ENCODE measurements around the gene ACRBP. TPM values are rescaled to one million over a fixed set of nuclear protein-coding genes. Genes with fewer than 3 reads are reported as not detected.

ACRBP gene
- total and polyA plus RNA-seq, 7 experiments from 2014 or later = 0.27 to 23.0 (median 5.1) TPM

DNA sequence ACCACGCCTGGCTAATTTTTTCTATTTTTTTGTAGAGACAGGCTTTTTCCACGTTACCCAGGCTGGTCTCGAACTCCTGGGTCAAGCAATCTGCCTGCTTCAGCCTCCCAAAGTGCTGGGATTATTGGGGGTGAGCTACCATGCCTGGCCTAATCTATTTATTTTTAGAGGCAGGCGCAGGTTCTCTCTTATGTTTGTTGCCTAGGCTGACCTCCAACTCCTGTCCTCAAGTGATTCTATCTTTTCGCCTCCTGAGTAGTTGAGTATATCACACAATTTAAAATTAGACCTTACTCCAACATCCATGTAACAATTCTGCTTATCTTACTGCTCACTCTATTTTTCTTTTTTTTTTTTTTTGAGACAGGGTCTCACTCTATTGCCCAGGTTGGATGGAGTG is 6.8 kb upstream of the ACRBP start:
- no peaks in the 10 kb centered on the region for H3K9me3 Mint-ChIP-seq
- Histone ChIP-seq H3K27me3 (ENCODE audit: control insufficient read depth in 2 of 2, insufficient read depth in 2 of 2, low read length in 2 of 2) (no peaks in the 10 kb centered on the region), H3K4me3 (ENCODE audit: low read length) (no peak overlapping the region), H3K36me3 (ENCODE audit: control insufficient read depth in 2 of 3, insufficient read depth in 3 of 3, low read length in 3 of 3) (peaks cover 8 to 71% (median 29%) of the 10 kb centered on the region in 3 experiments), H3K9me3 (ENCODE audit: control insufficient read depth in 2 of 3, low read length in 3 of 3) (no peaks in the 10 kb centered on the region), H3K27ac (ENCODE audit: low read depth, low read length) (no peak overlapping the region), H3K4me1 (ENCODE audit: control insufficient read depth in 2 of 2, insufficient read depth in 2 of 2, low read length in 2 of 2) (no peaks in the 10 kb centered on the region)
- peaks cover 5 to 29% (median 16%) of the 10 kb centered on the region in 7 donors for H3K4me1 Mint-ChIP-seq
- ATAC-seq = no peak
- ChIA-PET CTCF (no interaction called here), POLR2A (interaction anchor here (1.0 kb wide), 1 partner anchor 40 kb away, joined by 3 read pairs; no protein-coding TSS in a partner anchor)
- no peaks in the 10 kb centered on the region for H3K27me3 Mint-ChIP-seq
- H3K36me3 Mint-ChIP-seq = peaks cover 4 to 46% (median 27%) of the 10 kb centered on the region in 5 donors
- H3K4me3 Mint-ChIP-seq = no peak overlapping the region
- DNase-seq = no peak
- H3K27ac Mint-ChIP-seq = peak overlapping the region in 2 of 9 donors; percentile 17 to 26
- intact Hi-C loops (cut with micrococcal nuclease) = no loop called here

DNA sequence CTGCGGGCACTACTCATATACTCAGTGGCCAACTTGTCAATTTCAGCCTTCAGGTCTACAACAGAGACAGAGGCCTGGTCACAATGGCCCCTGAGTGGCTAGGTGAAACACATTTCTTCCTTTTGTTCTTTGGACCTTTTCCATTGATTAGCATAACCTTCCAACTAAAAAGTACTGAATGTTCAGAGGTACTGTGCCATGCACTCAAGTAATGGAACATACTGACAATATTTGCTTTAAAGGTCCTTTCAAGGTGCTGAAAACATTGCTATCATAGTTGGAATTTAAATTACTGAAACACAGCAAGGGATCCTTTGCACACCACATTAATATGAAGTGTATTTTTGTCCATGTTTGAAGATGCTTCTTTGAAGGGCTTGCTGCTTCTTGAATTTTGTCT is 6.1 kb upstream of the ACRBP start:
- ChIA-PET CTCF (no interaction called here), POLR2A (interaction anchor here (0.7 kb wide), 1 partner anchor 23 kb away, joined by 3 read pairs; no protein-coding TSS in a partner anchor)
- ATAC-seq (no peak), DNase-seq (no peak)
- no peak overlapping the region for H3K27ac Mint-ChIP-seq
- no peak overlapping the region for H3K27ac ChIP-seq (ENCODE audit: low read depth, low read length)
- H3K36me3 ChIP-seq (ENCODE audit: control insufficient read depth in 2 of 3, insufficient read depth in 3 of 3, low read length in 3 of 3) = peaks cover 8 to 69% (median 29%) of the 10 kb centered on the region in 3 experiments
- no peaks in the 10 kb centered on the region for H3K4me1 ChIP-seq (ENCODE audit: control insufficient read depth in 2 of 2, insufficient read depth in 2 of 2, low read length in 2 of 2)
- no peaks in the 10 kb centered on the region for H3K9me3 ChIP-seq (ENCODE audit: control insufficient read depth in 2 of 3, low read length in 3 of 3)
- H3K27me3 Mint-ChIP-seq = no peaks in the 10 kb centered on the region
- H3K27me3 ChIP-seq (ENCODE audit: control insufficient read depth in 2 of 2, insufficient read depth in 2 of 2, low read length in 2 of 2) = no peaks in the 10 kb centered on the region
- peaks cover 4 to 41% (median 24%) of the 10 kb centered on the region in 5 donors for H3K36me3 Mint-ChIP-seq
- intact Hi-C loops (cut with micrococcal nuclease) = no loop called here
- peaks cover 2 to 23% (median 9%) of the 10 kb centered on the region in 7 donors for H3K4me1 Mint-ChIP-seq
- no peaks in the 10 kb centered on the region for H3K9me3 Mint-ChIP-seq
- no peak overlapping the region for H3K4me3 ChIP-seq (ENCODE audit: low read length)
- H3K4me3 Mint-ChIP-seq = no peak overlapping the region

DNA sequence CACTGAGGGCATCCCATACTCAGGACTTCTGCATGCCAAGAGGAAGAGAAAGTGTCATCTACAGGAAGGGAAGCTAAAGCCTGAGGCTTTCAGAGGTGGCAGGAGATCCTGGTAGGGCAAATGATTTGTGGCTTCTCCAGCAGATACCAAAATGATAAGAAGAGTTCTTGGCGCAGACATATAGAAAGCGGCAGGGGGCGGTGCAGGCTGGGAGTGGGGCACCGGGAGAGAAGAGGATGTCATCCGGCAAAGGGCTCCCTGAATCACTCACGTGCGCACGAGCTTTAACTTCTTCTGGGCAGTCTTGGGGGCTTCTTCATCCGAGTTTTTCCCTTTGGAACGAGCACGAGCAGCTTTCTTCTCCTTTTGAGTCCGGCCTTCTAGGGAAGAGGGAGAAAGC is 5.2 kb upstream of the ACRBP start:
- no peaks in the 10 kb centered on the region for H3K9me3 Mint-ChIP-seq
- Histone ChIP-seq H3K36me3 (ENCODE audit: control insufficient read depth in 2 of 3, insufficient read depth in 3 of 3, low read length in 3 of 3) (peaks cover 8 to 66% (median 32%) of the 10 kb centered on the region in 3 experiments), H3K27me3 (ENCODE audit: control insufficient read depth in 2 of 2, insufficient read depth in 2 of 2, low read length in 2 of 2) (no peaks in the 10 kb centered on the region), H3K9me3 (ENCODE audit: control insufficient read depth in 2 of 3, low read length in 3 of 3) (no peaks in the 10 kb centered on the region), H3K4me3 (ENCODE audit: low read length) (no peak overlapping the region), H3K4me1 (ENCODE audit: control insufficient read depth in 2 of 2, insufficient read depth in 2 of 2, low read length in 2 of 2) (no peaks in the 10 kb centered on the region), H3K27ac (ENCODE audit: low read depth, low read length) (no peak overlapping the region)
- peaks cover 4 to 41% (median 28%) of the 10 kb centered on the region in 5 donors for H3K36me3 Mint-ChIP-seq
- ATAC-seq = no peak
- ChIA-PET CTCF (no interaction called here), POLR2A (interaction anchor here (0.6 to 0.7 kb wide), 2 partner anchors 9 to 22 kb away, joined by 3 read pairs; no protein-coding TSS in a partner anchor)
- peaks cover 2 to 19% (median 9%) of the 10 kb centered on the region in 7 donors for H3K4me1 Mint-ChIP-seq
- intact Hi-C loops (cut with micrococcal nuclease) = no loop called here
- no peak overlapping the region for H3K4me3 Mint-ChIP-seq
- peak overlapping the region in 3 of 9 donors; percentile 23 to 54 (median 41) for H3K27ac Mint-ChIP-seq
- H3K27me3 Mint-ChIP-seq = no peaks in the 10 kb centered on the region
- no peak for DNase-seq

DNA sequence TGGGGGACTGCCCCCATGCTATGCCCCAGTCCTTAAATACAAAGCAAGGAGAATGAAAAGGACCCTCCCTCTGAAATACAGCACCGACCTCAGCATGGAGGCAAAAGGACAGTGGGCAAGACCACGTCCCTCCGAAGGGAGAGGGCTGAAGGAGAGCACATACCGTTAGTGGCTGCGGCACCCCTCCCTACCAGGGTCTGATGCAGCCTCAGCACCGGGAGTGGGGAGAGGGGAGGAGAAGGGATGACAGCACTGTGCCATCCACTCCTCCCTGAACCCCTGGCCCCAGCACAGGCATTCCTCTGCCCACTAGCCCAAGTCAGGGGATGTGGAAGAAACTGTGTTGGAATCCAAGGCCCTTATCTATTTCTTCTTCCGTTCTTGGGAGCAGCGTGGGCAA is 3.6 kb upstream of the ACRBP start:
- CTCF ChIA-PET = no interaction called here

DNA sequence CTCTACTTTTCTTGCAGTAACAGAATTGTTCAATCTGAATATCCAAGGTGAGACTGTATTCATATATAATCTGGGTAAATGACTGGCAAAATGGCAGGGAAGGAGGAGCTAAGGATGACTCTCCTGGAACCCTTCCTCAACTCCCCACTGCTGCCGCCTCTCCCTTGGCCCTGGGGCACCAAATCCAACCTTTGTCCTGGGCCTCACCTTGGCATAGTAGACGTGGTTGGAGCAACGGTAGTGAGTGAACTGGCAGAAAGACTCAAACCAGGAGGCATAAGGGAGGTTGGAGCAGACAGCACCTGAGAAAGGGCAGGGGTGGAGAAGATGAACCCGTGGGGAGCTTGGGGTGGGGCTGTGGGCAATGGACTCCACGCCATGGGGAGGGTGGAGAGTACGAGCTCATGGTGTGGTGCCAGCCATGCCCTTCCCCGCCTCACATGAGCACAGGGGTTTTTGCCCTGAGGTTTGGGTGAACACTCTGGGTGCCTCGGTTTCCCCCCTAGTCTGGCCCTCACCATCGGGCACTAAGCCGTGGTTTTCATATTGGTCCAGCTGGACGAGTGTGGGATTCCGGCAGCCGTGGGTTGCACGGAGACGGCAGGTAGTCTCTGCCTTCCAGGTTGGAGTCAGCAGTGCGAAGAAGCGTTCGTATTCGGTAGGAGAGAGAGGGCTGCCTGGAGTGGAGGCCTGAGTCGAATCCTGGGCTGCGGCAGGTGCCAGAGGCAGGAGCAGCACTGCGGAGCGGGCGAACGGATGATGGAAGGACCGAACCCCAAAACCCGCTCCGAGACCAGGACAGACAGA is 753 bp downstream of the ACRBP start:
- H3K36me3 Mint-ChIP-seq = peaks cover 9 to 48% (median 30%) of the 10 kb centered on the region in 5 donors
- peak overlapping the region in 6 of 9 donors; percentile 4 to 89 (median 48) for H3K27ac Mint-ChIP-seq
- Histone ChIP-seq H3K27me3 (ENCODE audit: control insufficient read depth in 2 of 2, insufficient read depth in 2 of 2, low read length in 2 of 2) (no peaks in the 10 kb centered on the region), H3K36me3 (ENCODE audit: control insufficient read depth in 2 of 3, insufficient read depth in 3 of 3, low read length in 3 of 3) (peaks cover 0 to 21% (median 12%) of the 10 kb centered on the region in 3 experiments), H3K9me3 (ENCODE audit: control insufficient read depth in 2 of 3, low read length in 3 of 3) (peaks cover 0 to 8% (median 0%) of the 10 kb centered on the region in 3 experiments), H3K4me1 (ENCODE audit: control insufficient read depth in 2 of 2, insufficient read depth in 2 of 2, low read length in 2 of 2) (peaks cover 0 to 5% of the 10 kb centered on the region in 2 donors), H3K27ac (ENCODE audit: low read depth, low read length) (peak overlapping the region; percentile 37), H3K4me3 (ENCODE audit: low read length) (peak overlapping the region; percentile 43)
- intact Hi-C loops (cut with micrococcal nuclease) = loop anchor here in 1 of 2 donors (2.0 kb wide), 1 partner anchor 14 kb away; no protein-coding TSS in a partner anchor
- H3K4me3 Mint-ChIP-seq = peak overlapping the region; percentile 70 to 88 (median 76)
- DNase-seq = no peak
- peaks cover 0 to 25% (median 4%) of the 10 kb centered on the region in 11 donors for H3K9me3 Mint-ChIP-seq
- peaks cover 0 to 8% (median 0%) of the 10 kb centered on the region in 5 donors for H3K27me3 Mint-ChIP-seq
- peaks cover 15 to 26% (median 18%) of the 10 kb centered on the region in 7 donors for H3K4me1 Mint-ChIP-seq
- POLR2A ChIA-PET = interaction anchor here (0.6 to 2.1 kb wide), 5 partner anchors 10 to 88 kb away, joined by 3 to 6 read pairs (median 3); no protein-coding TSS in a partner anchor
- CTCF ChIA-PET = interaction anchor here (4.2 kb wide), 1 partner anchor 26 kb away, joined by 18 read pairs; no protein-coding TSS in a partner anchor
- no peak for ATAC-seq

More for the DNA sequence above, 3.6 kb upstream of the ACRBP start:
- Histone ChIP-seq H3K4me3 (ENCODE audit: low read length) (no peak overlapping the region), H3K27me3 (ENCODE audit: control insufficient read depth in 2 of 2, insufficient read depth in 2 of 2, low read length in 2 of 2) (no peaks in the 10 kb centered on the region), H3K9me3 (ENCODE audit: control insufficient read depth in 2 of 3, low read length in 3 of 3) (no peaks in the 10 kb centered on the region), H3K36me3 (ENCODE audit: control insufficient read depth in 2 of 3, insufficient read depth in 3 of 3, low read length in 3 of 3) (peaks cover 4 to 55% (median 24%) of the 10 kb centered on the region in 3 experiments), H3K4me1 (ENCODE audit: control insufficient read depth in 2 of 2, insufficient read depth in 2 of 2, low read length in 2 of 2) (peaks cover 0 to 5% of the 10 kb centered on the region in 2 donors), H3K27ac (ENCODE audit: low read depth, low read length) (no peak overlapping the region)
- intact Hi-C loops (cut with micrococcal nuclease) = no loop called here
- peaks cover 4 to 43% (median 26%) of the 10 kb centered on the region in 5 donors for H3K36me3 Mint-ChIP-seq
- H3K27ac Mint-ChIP-seq = no peak overlapping the region
- no peak for ATAC-seq
- peaks cover 11 to 25% (median 14%) of the 10 kb centered on the region in 7 donors for H3K4me1 Mint-ChIP-seq
- H3K9me3 Mint-ChIP-seq = no peaks in the 10 kb centered on the region
- no peak overlapping the region for H3K4me3 Mint-ChIP-seq
- no peaks in the 10 kb centered on the region for H3K27me3 Mint-ChIP-seq
- no peak for DNase-seq
- POLR2A ChIA-PET = no interaction called here

DNA sequence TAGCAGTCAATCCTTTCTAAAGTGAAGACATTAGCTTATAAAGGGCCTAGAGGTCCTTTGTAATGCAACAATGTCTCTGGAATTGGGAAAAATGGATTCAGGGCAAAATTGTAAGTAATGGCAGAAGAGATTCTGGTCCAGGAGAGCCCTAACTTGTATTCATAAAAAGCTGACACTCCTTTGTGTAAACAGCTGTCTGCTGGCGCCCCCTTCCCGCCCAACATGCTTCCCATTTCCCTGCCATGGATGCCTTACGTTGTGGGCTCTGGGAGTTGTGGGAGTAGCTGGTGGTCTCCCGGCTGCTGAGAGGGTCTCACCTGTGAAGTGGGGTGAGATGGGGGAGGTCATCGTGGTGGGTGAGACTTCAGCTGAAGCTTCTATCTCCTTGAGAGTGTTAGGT is 2.3 kb downstream of the ACRBP start:
- DNase-seq (no peak), ATAC-seq (no peak)
- Histone ChIP-seq H3K4me3 (ENCODE audit: low read length) (no peak overlapping the region), H3K4me1 (ENCODE audit: control insufficient read depth in 2 of 2, insufficient read depth in 2 of 2, low read length in 2 of 2) (peaks cover 0 to 5% of the 10 kb centered on the region in 2 donors), H3K9me3 (ENCODE audit: control insufficient read depth in 2 of 3, low read length in 3 of 3) (peaks cover 0 to 8% (median 0%) of the 10 kb centered on the region in 3 experiments), H3K27ac (ENCODE audit: low read depth, low read length) (no peak overlapping the region), H3K36me3 (ENCODE audit: control insufficient read depth in 2 of 3, insufficient read depth in 3 of 3, low read length in 3 of 3) (peaks cover 0 to 5% (median 3%) of the 10 kb centered on the region in 3 experiments), H3K27me3 (ENCODE audit: control insufficient read depth in 2 of 2, insufficient read depth in 2 of 2, low read length in 2 of 2) (no peaks in the 10 kb centered on the region)
- intact Hi-C loops (cut with micrococcal nuclease) = loop anchor here in 1 of 2 donors (1.0 kb wide), 1 partner anchor 28 kb away; no protein-coding TSS in a partner anchor
- Mint-ChIP-seq H3K27ac (peak overlapping the region in 2 of 9 donors; percentile 41 to 43), H3K36me3 (peaks cover 5 to 40% (median 23%) of the 10 kb centered on the region in 5 donors), H3K4me1 (peaks cover 15 to 26% (median 18%) of the 10 kb centered on the region in 7 donors), H3K4me3 (no peak overlapping the region), H3K27me3 (peaks cover 0 to 15% (median 0%) of the 10 kb centered on the region in 5 donors), H3K9me3 (peaks cover 0 to 25% (median 4%) of the 10 kb centered on the region in 11 donors)
- ChIA-PET POLR2A (interaction anchor here (0.6 to 3.5 kb wide), 7 partner anchors 9 to 1273 kb away, joined by 3 to 17 read pairs (median 4); partner anchors contain the start of genes LPAR5 and ZNF384), CTCF (interaction anchor here (0.6 to 4.2 kb wide), 5 partner anchors 12 to 82 kb away, joined by 3 to 18 read pairs (median 3); no protein-coding TSS in a partner anchor)

All from naive thymus-derived CD4-positive, alpha-beta T cell (primary cell).